ENCODE measurements around the gene ITPK1.
A peak's percentile ranks its signal among the peaks of the same experiment; 100 is the strongest.

ITPK1 gene

GRCh38 chr14:92951912-92952471 lies 163.7 kb downstream of the ITPK1 start:
- peak; percentile 66 for DNase-seq (ENCODE audit: low spot score)

- no peak for DNase-seq (ENCODE audit: low spot score)
These were observed 164.5 kb downstream of the ITPK1 start for GRCh38 chr14:92951261-92951660.

- DNase-seq (ENCODE audit: low spot score), result no peak
These were observed 165.0 kb downstream of the ITPK1 start for GRCh38 chr14:92950773-92951172.

GRCh38 chr14:92950193-92950540 lies 165.6 kb downstream of the ITPK1 start:
- no peak for DNase-seq (ENCODE audit: low spot score)

- DNase-seq (ENCODE audit: low spot score), result no peak
These were observed 166.1 kb downstream of the ITPK1 start for GRCh38 chr14:92949496-92950192.

GRCh38 chr14:92948647-92949046 lies 167.1 kb downstream of the ITPK1 start:
- DNase-seq (ENCODE audit: low spot score), result no peak

- DNase-seq (ENCODE audit: low spot score), result no peak
These were observed 168.7 kb downstream of the ITPK1 start for GRCh38 chr14:92946847-92947545.

- DNase-seq (ENCODE audit: low spot score), result no peak
These were observed 169.5 kb downstream of the ITPK1 start for GRCh38 chr14:92945959-92946846.

GRCh38 chr14:92945544-92945943 lies 170.2 kb downstream of the ITPK1 start:
- no peak for DNase-seq (ENCODE audit: low spot score)

GRCh38 chr14:92944976-92945375 lies 170.7 kb downstream of the ITPK1 start:
- DNase-seq (ENCODE audit: low spot score), result no peak

GRCh38 chr14:92943855-92944570 lies 171.7 kb downstream of the ITPK1 start:
- DNase-seq (ENCODE audit: low spot score), result no peak

- no peak for DNase-seq (ENCODE audit: low spot score)
These were observed 172.6 kb downstream of the ITPK1 start for GRCh38 chr14:92942976-92943710.

- no peak for DNase-seq (ENCODE audit: low spot score)
These were observed 173.1 kb downstream of the ITPK1 start for GRCh38 chr14:92942576-92942975.

GRCh38 chr14:92942136-92942535 lies 173.6 kb downstream of the ITPK1 start:
- DNase-seq (ENCODE audit: low spot score), result no peak

- DNase-seq (ENCODE audit: low spot score), result no peak
These were observed 174.2 kb downstream of the ITPK1 start for GRCh38 chr14:92941531-92941930.

- no peak for DNase-seq (ENCODE audit: low spot score)
These were observed 175.2 kb downstream of the ITPK1 start for GRCh38 chr14:92940543-92940942.

- no peak for DNase-seq (ENCODE audit: low spot score)
These were observed 176.0 kb downstream of the ITPK1 start for GRCh38 chr14:92939699-92940098.

GRCh38 chr14:92938890-92939671 lies 176.6 kb downstream of the ITPK1 start:
- no peak for DNase-seq (ENCODE audit: low spot score)

- no peak for DNase-seq (ENCODE audit: low spot score)
These were observed 177.4 kb downstream of the ITPK1 start for GRCh38 chr14:92938235-92938875.

Measured in hematopoietic multipotent progenitor cell treated with erythropoietin and hydrocortisone succinate and interleukin-3 and kit ligand, for 15 days (in vitro differentiated cells).